Activated B cell treated with CpG ODN at 0.5 μM for 24 hours (primary cell): ENCODE measurements around the gene FADS1. TPM values are rescaled to one million over a fixed set of nuclear protein-coding genes. Genes with fewer than 3 reads are reported as not detected.

Source experiments
- ATAC-seq: fragments of 200-7000 bp; cut with Tn5 transposase; one replicate; pipeline ENCODE4 v1.10.0; 2021; ENCODE audit warnings: low read depth, mild to moderate bottlenecking, moderate library complexity
- CTCF ChIA-PET: fragments of 350-600 bp; sonication (Branson Sonifier 250); formaldehyde crosslinking; loops from one replicate; lab custom pipeline; 2021; ENCODE audit warnings: antibody characterized with exemption; lab: Charles Lee
- POLR2A ChIA-PET: fragments of 350-600 bp; sonication (Branson Sonifier 250); formaldehyde crosslinking; loops from one replicate; lab custom pipeline; 2021; ENCODE audit warnings: antibody characterized with exemption; lab: Charles Lee
- DNase-seq: peaks from one replicate; pipeline ENCODE4 v3.0.0; 2022
- H3K27ac Mint-ChIP-seq: one replicate; pipeline ENCODE4 v1.8.0; 2020; ENCODE audit warnings: mixed read lengths
- H3K27me3 Mint-ChIP-seq: one replicate; pipeline ENCODE4 v1.8.0; 2021; ENCODE audit warnings: mixed read lengths
- H3K36me3 Mint-ChIP-seq: one replicate; pipeline ENCODE4 v1.8.0; 2021; ENCODE audit warnings: low read depth, mixed read lengths
- H3K4me1 Mint-ChIP-seq: one replicate; pipeline ENCODE4 v1.8.0; 2021; ENCODE audit warnings: mixed read lengths
- H3K4me3 Mint-ChIP-seq: one replicate; pipeline ENCODE4 v1.8.0; 2020; ENCODE audit warnings: mild to moderate bottlenecking, mixed read lengths
- H3K9me3 Mint-ChIP-seq: one replicate; pipeline ENCODE4 v1.8.0; 2020; ENCODE audit warnings: mixed read lengths
- intact Hi-C: fragments of 100-400 bp; cut with micrococcal nuclease; formaldehyde crosslinking; loops from one replicate; pipeline ENCODE4 v1.15.1; 2024
- total RNA-seq: library from RNA; stranded (reverse); gene quantifications from 2 replicates; pipeline ENCODE4 v1.2.3, GENCODE V29; 2022
- TF ChIP-seq, protein P1 (sequence below): fragments of 200-600 bp; IDR thresholded peaks from one replicate; pipeline ENCODE4 v1.8.0; 2022; ENCODE audit warnings: antibody characterized with exemption, mild to moderate bottlenecking

Gene FADS1
- total RNA-seq, 1 donor from 2014 or later = 23.3 TPM

DNA sequence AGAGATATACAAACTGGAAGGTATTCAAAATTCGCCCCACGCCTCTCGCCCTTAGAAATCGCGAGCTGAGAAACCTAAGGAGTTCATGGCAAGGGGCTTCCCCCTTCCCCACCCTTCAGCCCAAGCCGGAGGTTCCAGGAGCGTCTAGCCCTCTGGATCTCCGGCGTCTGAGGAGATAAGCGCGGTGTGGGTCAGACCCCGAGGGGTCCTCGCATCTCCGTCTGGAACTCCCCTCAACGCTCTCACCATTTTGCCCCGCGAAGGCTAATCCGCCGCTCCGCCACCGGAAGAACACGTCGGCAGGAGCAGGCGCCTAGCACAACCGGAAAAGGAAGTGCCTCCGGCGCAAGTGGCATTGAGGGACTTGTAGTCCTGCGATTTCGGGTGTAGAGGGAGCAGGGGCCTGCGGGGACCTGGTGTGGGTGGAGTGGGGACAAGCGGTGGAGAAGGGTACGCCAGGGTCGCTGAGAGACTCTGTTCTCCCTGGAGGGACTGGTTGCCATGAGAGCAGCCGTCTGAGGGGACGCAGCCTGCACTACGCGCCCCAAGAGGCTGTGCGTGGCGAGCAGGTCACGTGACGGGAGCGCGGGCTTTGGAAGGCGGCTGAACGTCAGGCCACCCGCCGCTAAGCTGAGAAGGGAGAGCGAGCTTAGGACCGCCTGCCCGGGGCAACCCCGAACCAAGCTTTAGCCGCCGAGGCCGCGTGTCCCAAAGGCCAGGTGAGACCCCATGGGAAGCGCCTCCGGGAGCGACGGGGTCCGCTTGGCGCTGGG lies 24.3 kb downstream of the FADS1 start, which contains the start of the genes FEN1 and TMEM258:
Gene FEN1 (plus strand): TSS at position 602 of the 773 bp plus-strand sequence. CDS start 2,451 bp downstream, outside the sequence.
Gene TMEM258 (minus strand): TSS at position 290 of the 773 bp plus-strand sequence. CDS start 41 bp downstream, at position 249.
- intact Hi-C loops = loop anchor here (1.0 to 5.0 kb wide), 6 partner anchors 16 to 916 kb away; partner anchors contain the start of genes FTH1 and MYRF
- Mint-ChIP-seq H3K27ac (peak within 1 kb of the TSS; percentile 100), H3K9me3 (no peaks in the 10 kb centered on the region), H3K27me3 (no peaks in the 10 kb centered on the region), H3K4me1 (peaks cover 24% of the 10 kb centered on the region), H3K4me3 (peak within 1 kb of the TSS; percentile 98), H3K36me3 (peaks cover 56% of the 10 kb centered on the region)
- ChIA-PET CTCF (interaction anchor here (1.0 to 8.4 kb wide), 5 partner anchors 106 to 316 kb away, joined by 4 to 146 read pairs (median 10); no protein-coding TSS in a partner anchor), POLR2A (interaction anchor here (0.5 to 2.1 kb wide), 17 partner anchors 20 to 1048 kb away, joined by 3 to 27 read pairs (median 4); partner anchors contain the start of gene FTH1)
- ATAC-seq (peak; percentile 92), DNase-seq (peak; percentile 89)
- TF ChIP-seq, protein P1, sequence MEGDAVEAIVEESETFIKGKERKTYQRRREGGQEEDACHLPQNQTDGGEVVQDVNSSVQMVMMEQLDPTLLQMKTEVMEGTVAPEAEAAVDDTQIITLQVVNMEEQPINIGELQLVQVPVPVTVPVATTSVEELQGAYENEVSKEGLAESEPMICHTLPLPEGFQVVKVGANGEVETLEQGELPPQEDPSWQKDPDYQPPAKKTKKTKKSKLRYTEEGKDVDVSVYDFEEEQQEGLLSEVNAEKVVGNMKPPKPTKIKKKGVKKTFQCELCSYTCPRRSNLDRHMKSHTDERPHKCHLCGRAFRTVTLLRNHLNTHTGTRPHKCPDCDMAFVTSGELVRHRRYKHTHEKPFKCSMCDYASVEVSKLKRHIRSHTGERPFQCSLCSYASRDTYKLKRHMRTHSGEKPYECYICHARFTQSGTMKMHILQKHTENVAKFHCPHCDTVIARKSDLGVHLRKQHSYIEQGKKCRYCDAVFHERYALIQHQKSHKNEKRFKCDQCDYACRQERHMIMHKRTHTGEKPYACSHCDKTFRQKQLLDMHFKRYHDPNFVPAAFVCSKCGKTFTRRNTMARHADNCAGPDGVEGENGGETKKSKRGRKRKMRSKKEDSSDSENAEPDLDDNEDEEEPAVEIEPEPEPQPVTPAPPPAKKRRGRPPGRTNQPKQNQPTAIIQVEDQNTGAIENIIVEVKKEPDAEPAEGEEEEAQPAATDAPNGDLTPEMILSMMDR = no peak

DNA sequence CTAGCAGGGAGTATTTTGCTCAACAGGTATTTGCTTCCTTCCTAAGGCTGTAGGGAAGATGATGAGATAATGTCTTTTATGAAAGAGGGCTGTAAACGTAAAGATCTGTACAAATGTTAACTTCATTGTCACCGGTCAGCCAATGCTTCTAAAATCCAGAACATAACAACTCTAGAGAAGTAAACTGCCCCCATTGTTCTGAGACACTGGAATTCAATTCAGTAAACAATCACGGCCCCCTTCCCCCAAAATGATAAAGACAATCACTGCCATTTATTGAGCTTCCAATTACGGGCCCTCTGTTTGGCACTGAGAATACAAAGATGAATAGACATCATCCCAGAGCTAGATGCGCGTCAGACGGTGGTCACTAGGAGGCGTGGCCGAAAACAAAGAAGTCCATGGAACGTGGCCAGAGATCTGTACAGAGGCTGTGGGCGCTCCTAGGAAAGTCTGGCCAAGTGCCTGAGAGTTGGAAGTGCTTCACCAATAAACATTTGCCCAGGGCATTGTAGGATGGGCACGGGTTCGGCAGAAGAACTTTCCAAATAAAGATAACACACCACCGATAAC lies 25.0 kb downstream of the FADS1 start:
- CTCF ChIA-PET = interaction anchor here (1.0 to 8.4 kb wide), 4 partner anchors 107 to 316 kb away, joined by 4 to 146 read pairs (median 16); no protein-coding TSS in a partner anchor
- POLR2A ChIA-PET = interaction anchor here (0.6 to 2.1 kb wide), 10 partner anchors 20 to 1049 kb away, joined by 3 to 27 read pairs (median 6); partner anchors contain the start of gene FTH1
- Mint-ChIP-seq H3K36me3 (peaks cover 58% of the 10 kb centered on the region), H3K4me3 (peak overlapping the region; percentile 98), H3K9me3 (no peaks in the 10 kb centered on the region), H3K4me1 (peaks cover 21% of the 10 kb centered on the region), H3K27ac (peak overlapping the region; percentile 100), H3K27me3 (no peaks in the 10 kb centered on the region)
- DNase-seq (no peak), ATAC-seq (no peak)
- TF ChIP-seq, protein P1 = no peak
- intact Hi-C loops = loop anchor here (1.0 to 5.0 kb wide), 6 partner anchors 15 to 917 kb away; partner anchors contain the start of genes FTH1 and MYRF

DNA sequence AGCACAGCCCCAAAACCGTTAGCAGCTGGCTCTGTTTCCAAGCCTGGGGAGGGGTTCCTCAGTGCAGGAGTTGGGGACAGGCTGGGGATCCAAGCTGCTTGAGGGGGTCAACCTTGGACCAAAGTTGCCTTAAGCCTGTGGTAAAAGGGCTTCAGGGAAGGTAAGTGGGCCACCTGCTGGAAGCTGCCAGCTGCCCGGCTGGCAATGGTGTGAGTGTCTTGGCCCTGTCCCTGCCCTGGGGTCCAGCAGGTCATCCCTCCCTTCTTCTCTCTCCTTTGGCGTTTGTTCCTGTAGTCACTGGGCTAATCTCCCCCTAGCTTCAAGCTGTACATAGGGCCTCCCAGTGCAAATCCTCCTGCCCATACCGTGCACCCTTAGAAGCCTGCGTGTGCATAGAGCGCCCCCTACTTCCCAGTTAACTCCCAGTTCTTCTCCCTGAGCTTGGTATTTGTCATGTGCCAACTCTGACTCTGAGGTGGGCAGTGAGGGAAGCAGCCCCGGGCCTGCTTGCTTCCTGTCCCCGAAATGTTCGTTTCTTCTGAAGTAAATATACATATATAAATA lies 28.8 kb downstream of the FADS1 start:
- H3K4me1 Mint-ChIP-seq = peaks cover 25% of the 10 kb centered on the region
- no peak overlapping the region for H3K4me3 Mint-ChIP-seq
- DNase-seq (no peak), ATAC-seq (no peak)
- TF ChIP-seq, protein P1 = no peak
- POLR2A ChIA-PET = interaction anchor here (0.6 to 1.0 kb wide), 2 partner anchors 177 to 324 kb away, joined by 3 read pairs; no protein-coding TSS in a partner anchor
- CTCF ChIA-PET = interaction anchor here (0.9 to 2.8 kb wide), 4 partner anchors 9 to 321 kb away, joined by 3 to 17 read pairs (median 4); no protein-coding TSS in a partner anchor
- no peaks in the 10 kb centered on the region for H3K27me3 Mint-ChIP-seq
- H3K36me3 Mint-ChIP-seq = peaks cover 69% of the 10 kb centered on the region
- H3K27ac Mint-ChIP-seq = no peak overlapping the region
- intact Hi-C loops = no loop called here
- no peaks in the 10 kb centered on the region for H3K9me3 Mint-ChIP-seq

DNA sequence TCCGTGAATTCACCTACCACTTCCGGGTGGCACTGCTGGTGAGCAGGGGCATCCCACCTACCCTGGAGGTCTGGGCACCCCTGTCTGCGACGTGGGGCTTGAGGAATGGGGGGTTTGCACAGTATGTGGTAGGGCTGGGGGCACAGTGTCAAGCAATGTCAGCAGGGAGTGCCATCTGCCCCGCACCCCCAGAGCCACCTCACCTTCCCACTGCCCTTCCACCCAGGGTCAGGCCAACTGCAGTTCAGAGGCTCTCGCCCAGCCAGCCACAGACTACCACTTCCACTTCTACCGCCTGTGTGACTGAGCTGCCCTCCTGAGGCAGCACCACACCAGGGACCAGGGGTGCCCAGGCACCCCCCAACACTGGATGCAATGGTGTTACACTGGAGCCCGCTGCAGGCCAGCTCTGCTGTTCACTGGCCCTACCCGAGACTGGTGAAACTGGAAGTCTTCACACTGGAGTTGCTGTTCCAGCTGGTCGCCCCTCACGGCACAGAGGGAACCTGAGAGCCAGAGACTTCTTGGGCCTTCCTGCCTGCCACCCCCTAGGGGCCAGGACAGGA lies 30.9 kb downstream of the FADS1 start:
- no peak overlapping the region for H3K27ac Mint-ChIP-seq
- no peaks in the 10 kb centered on the region for H3K27me3 Mint-ChIP-seq
- H3K9me3 Mint-ChIP-seq = no peaks in the 10 kb centered on the region
- POLR2A ChIA-PET = no interaction called here
- peaks cover 59% of the 10 kb centered on the region for H3K36me3 Mint-ChIP-seq
- intact Hi-C loops = no loop called here
- CTCF ChIA-PET = interaction anchor here (0.6 kb wide), 1 partner anchor 30 kb away, joined by 4 read pairs; no protein-coding TSS in a partner anchor
- H3K4me3 Mint-ChIP-seq = no peak overlapping the region
- no peak for DNase-seq
- ATAC-seq = peak; percentile 49
- TF ChIP-seq, protein P1 = no peak
- peaks cover 15% of the 10 kb centered on the region for H3K4me1 Mint-ChIP-seq
